ENCODE measurements around the gene GOLGB1.

DNA sequence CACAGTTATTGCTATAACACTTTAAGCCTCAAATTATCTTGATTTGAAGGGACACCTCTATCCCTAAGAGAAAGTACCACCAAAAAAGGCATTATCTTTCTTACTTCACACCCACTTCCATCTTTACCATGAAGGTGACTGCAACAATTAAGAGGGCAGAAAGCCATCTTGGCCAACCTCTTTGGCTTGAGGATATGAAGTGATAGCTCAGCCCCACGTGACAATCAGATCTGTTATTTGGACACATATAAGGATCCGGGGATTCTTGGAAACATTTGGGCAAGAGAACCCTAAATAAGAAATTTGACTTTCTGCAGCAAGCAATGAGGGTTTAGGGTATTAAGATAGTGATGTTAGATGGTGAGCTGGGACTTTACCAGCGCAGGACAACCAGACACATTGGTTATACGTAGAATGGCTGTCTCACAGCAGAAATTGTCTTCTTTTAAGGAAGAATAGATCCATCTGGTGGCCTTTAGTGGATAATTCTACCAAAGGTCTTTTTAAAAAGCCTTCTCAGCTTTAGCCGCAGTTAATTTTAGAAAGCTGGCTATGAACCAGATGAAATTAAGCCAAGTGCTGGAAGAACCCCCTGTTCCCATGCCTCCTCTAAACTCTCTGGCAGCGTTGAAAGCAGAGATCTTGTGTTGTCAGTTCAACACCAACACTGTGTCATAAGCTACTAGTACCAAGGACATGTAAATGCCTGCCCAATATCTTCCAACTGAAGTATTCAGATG is 101.2 kb downstream of the GOLGB1 start:
- TF ChIP-seq, protein P1, sequence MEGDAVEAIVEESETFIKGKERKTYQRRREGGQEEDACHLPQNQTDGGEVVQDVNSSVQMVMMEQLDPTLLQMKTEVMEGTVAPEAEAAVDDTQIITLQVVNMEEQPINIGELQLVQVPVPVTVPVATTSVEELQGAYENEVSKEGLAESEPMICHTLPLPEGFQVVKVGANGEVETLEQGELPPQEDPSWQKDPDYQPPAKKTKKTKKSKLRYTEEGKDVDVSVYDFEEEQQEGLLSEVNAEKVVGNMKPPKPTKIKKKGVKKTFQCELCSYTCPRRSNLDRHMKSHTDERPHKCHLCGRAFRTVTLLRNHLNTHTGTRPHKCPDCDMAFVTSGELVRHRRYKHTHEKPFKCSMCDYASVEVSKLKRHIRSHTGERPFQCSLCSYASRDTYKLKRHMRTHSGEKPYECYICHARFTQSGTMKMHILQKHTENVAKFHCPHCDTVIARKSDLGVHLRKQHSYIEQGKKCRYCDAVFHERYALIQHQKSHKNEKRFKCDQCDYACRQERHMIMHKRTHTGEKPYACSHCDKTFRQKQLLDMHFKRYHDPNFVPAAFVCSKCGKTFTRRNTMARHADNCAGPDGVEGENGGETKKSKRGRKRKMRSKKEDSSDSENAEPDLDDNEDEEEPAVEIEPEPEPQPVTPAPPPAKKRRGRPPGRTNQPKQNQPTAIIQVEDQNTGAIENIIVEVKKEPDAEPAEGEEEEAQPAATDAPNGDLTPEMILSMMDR (conservative IDR thresholded peaks at IDR 0.05 in 1 of 2, IDR thresholded peaks at IDR 0.05 in 1 of 2; ENCODE audit: low read depth in 1 of 2, low read length in 2 of 2): no peak
- no peak for TF ChIP-seq EZH2 (IDR thresholded peaks at IDR 0.05; ENCODE audit: low read length, missing control alignments)
